T-helper 2 cell treated with Interferon-gamma antibody and Interleukin-4, amounts not matched to agents 100 ng/mL and 5 ng/mL, for 36 hours (primary cell): Measurements from ENCODE around the gene FRMD4A. TPM values are rescaled to one million over a fixed set of nuclear protein-coding genes. Genes with fewer than 3 reads are reported as not detected.
"Not testable (repeated sequence)": the region's sequence is repeated elsewhere in the genome, so short reads cannot be mapped to it uniquely, and the experiment has no call there.

Experiments
- intact Hi-C: fragments of 100-400 bp; cut with micrococcal nuclease; formaldehyde crosslinking; loops from one replicate; pipeline ENCODE4 v1.15.1; 2023
- total RNA-seq: library from RNA; stranded (reverse); gene quantifications from 2 replicates; pipeline ENCODE4 v1.2.3, GENCODE V29; 2022

The FRMD4A gene
- total RNA-seq, 1 donor from 2014 or later = 0.27 TPM

- intact Hi-C loops = no loop called here
Observed at GRCh38 chr10:14241196-14241595, 89.5 kb downstream of the FRMD4A start.

GRCh38 chr10:14240253-14241189 lies 90.2 kb downstream of the FRMD4A start:
- intact Hi-C loops = no loop called here

GRCh38 chr10:14238659-14239058 lies 92.1 kb downstream of the FRMD4A start:
- intact Hi-C loops = not testable (repeated sequence)

GRCh38 chr10:14236341-14236740 lies 94.4 kb downstream of the FRMD4A start:
- intact Hi-C loops = no loop called here

GRCh38 chr10:14235566-14236195 lies 95.0 kb downstream of the FRMD4A start:
- intact Hi-C loops = no loop called here

GRCh38 chr10:14233566-14233965 lies 97.2 kb downstream of the FRMD4A start:
- intact Hi-C loops = no loop called here

- intact Hi-C loops = not testable (repeated sequence)
Observed at GRCh38 chr10:14228798-14229197, 101.9 kb downstream of the FRMD4A start.

- intact Hi-C loops = no loop called here
Observed at GRCh38 chr10:14225379-14225778, 105.3 kb downstream of the FRMD4A start.

GRCh38 chr10:14220026-14220425 lies 110.7 kb downstream of the FRMD4A start:
- intact Hi-C loops = no loop called here

- intact Hi-C loops = no loop called here
Observed at GRCh38 chr10:14219411-14219810, 111.3 kb downstream of the FRMD4A start.

GRCh38 chr10:14215641-14216040 lies 115.1 kb downstream of the FRMD4A start:
- intact Hi-C loops = no loop called here

- intact Hi-C loops = not testable (repeated sequence)
Observed at GRCh38 chr10:14213703-14214102, 117.0 kb downstream of the FRMD4A start.

- intact Hi-C loops = no loop called here
Observed at GRCh38 chr10:14211610-14212009, 119.1 kb downstream of the FRMD4A start.

- intact Hi-C loops = no loop called here
Observed at GRCh38 chr10:14208231-14208630, 122.5 kb downstream of the FRMD4A start.

- intact Hi-C loops = no loop called here
Observed at GRCh38 chr10:14205233-14205632, 125.5 kb downstream of the FRMD4A start.

- intact Hi-C loops = no loop called here
Observed at GRCh38 chr10:14200698-14201544, 129.8 kb downstream of the FRMD4A start.

GRCh38 chr10:14199098-14199497 lies 131.6 kb downstream of the FRMD4A start:
- intact Hi-C loops = loop anchor here (5.0 to 10.0 kb wide), 2 partner anchors 276 to 773 kb away; no protein-coding TSS in a partner anchor

GRCh38 chr10:14198078-14198477 lies 132.6 kb downstream of the FRMD4A start:
- intact Hi-C loops = loop anchor here (5.0 to 10.0 kb wide), 2 partner anchors 277 to 774 kb away; no protein-coding TSS in a partner anchor

GRCh38 chr10:14196113-14196512 lies 134.6 kb downstream of the FRMD4A start:
- intact Hi-C loops = loop anchor here (2.0 to 10.0 kb wide), 3 partner anchors 129 to 776 kb away; no protein-coding TSS in a partner anchor

- intact Hi-C loops = loop anchor here (5.0 to 10.0 kb wide), 2 partner anchors 279 to 777 kb away; no protein-coding TSS in a partner anchor
Observed at GRCh38 chr10:14195433-14195832, 135.3 kb downstream of the FRMD4A start.

- intact Hi-C loops = loop anchor here (10.0 kb wide), 1 partner anchor 282 kb away; no protein-coding TSS in a partner anchor
Observed at GRCh38 chr10:14192746-14193145, 138.0 kb downstream of the FRMD4A start.
